GM12878 (cell line): ENCODE data around the gene CLIC3. TPM values are rescaled to one million over a fixed set of nuclear protein-coding genes. Genes with fewer than 3 reads are reported as not detected.
A peak's percentile ranks its signal among the peaks of the same experiment; 100 is the strongest.

Experiments
- ATAC-seq: fragments of 200-7000 bp; cut with Tn5 transposase; 3 replicates; pipeline ENCODE4 v1.9.1; 2020; ENCODE audit warnings: mild to moderate bottlenecking, moderate library complexity
- BruUV-seq: library from RNA; stranded (reverse); fragments of 400-500 nt; replicated peaks from 2 replicates; lab custom pipeline; 2021; lab: Mats Ljungman, UMichigan
- CTCF ChIA-PET: fragments of 300-600 bp; sonication (Branson Sonifier 250); formaldehyde crosslinking; extraction: SDS; loops from one replicate; lab custom pipeline; 2021; ENCODE audit warnings: inconsistent platforms; lab: Yijun Ruan, JAX
- POLR2A ChIA-PET: fragments of 350-600 bp; formaldehyde crosslinking; extraction: SDS; loops from one replicate; lab custom pipeline; 2021; ENCODE audit warnings: inconsistent platforms; lab: Charles Lee
- RAD21 ChIA-PET: fragments of 300-600 bp; sonication (Branson Sonifier 250); formaldehyde crosslinking; loops from one replicate; lab custom pipeline; 2023; ENCODE audit warnings: antibody characterized with exemption; ENCODE audit not compliant: unreplicated experiment; lab: Charles Lee
- SMC1A ChIA-PET: fragments of 300-600 bp; sonication (Branson Sonifier 250); formaldehyde crosslinking; loops from one replicate; lab custom pipeline; 2023; ENCODE audit not compliant: unreplicated experiment, uncharacterized antibody; lab: Charles Lee
- DNase-seq: peaks from one replicate; pipeline ENCODE4 v3.0.0-alpha.2; 2011; ENCODE audit warnings: low read depth, low spot score
- FAIRE-seq: peaks from 3 replicates; lab custom pipeline; 2011; peaks lifted over from hg19 to GRCh38; lab: Jason Lieb, UNC
- H2AFZ ChIP-seq: 2 replicates; pipeline ENCODE4 v1.6.0; 2011; ENCODE audit warnings: low read depth, low read length, control low read depth; ENCODE audit not compliant: control insufficient read depth
- H3K27ac ChIP-seq: 2 replicates; pipeline ENCODE4 v1.5.1; 2011; ENCODE audit warnings: control low read depth; ENCODE audit not compliant: control insufficient read depth, insufficient read depth
- H3K27me3 ChIP-seq, 2 experiments: replicated peaks in 1 of 2; 2 replicates each; pipeline versions ENCODE4 v1.6.0 to v1.6.1; 2011; ENCODE audit warnings: low read length in 1 of 2; ENCODE audit not compliant: control insufficient read depth in 2 of 2, insufficient read depth in 2 of 2
- H3K36me3 ChIP-seq, 2 experiments: 2 replicates each; pipeline ENCODE4 v1.5.1; 2011; ENCODE audit warnings: low read length in 1 of 2; ENCODE audit not compliant: control insufficient read depth in 2 of 2, insufficient read depth in 2 of 2
- H3K4me1 ChIP-seq: 2 replicates; pipeline ENCODE4 v1.6.1; 2011; ENCODE audit warnings: mild to moderate bottlenecking, low read length, moderate library complexity, mixed read lengths; ENCODE audit not compliant: control insufficient read depth, insufficient read depth
- H3K4me2 ChIP-seq: 2 replicates; pipeline ENCODE4 v1.6.0; 2011; ENCODE audit warnings: control low read depth; ENCODE audit not compliant: control insufficient read depth, insufficient read depth
- H3K4me3 ChIP-seq: fragments of 200-600 bp; sonication (generic); 2 replicates; pipeline ENCODE4 v1.5.1; 2016
- H3K79me2 ChIP-seq: 2 replicates; pipeline ENCODE4 v1.6.0; 2011; ENCODE audit warnings: low read length; ENCODE audit not compliant: control insufficient read depth, insufficient read depth
- H3K9ac ChIP-seq: 2 replicates; pipeline ENCODE4 v1.8.0; 2011; ENCODE audit warnings: low read length, control low read depth, mixed read lengths; ENCODE audit not compliant: control insufficient read depth, insufficient read depth
- H3K9me3 ChIP-seq: replicated peaks from 3 replicates; pipeline ENCODE4 v1.5.1; 2011; ENCODE audit warnings: mild to moderate bottlenecking, low read length; ENCODE audit not compliant: control insufficient read depth, insufficient read depth
- H4K20me1 ChIP-seq: 2 replicates; pipeline ENCODE4 v1.6.0; 2011; ENCODE audit not compliant: control insufficient read depth, insufficient read depth
- BHLHE40 ChIP-seq, 2 experiments: fragments of 450-650 bp in 1 of 2; IDR thresholded peaks; 2 replicates each; pipeline ENCODE4 v1.6.1; 2011 to 2017; ENCODE audit warnings: low read depth in 2 of 2, borderline replicate concordance in 1 of 2, improper control_type of control experiment in 1 of 2, low read length in 1 of 2, mild to moderate bottlenecking in 1 of 2
- EED ChIP-seq: sonication (generic); IDR thresholded peaks from 2 replicates; pipeline ENCODE4 v1.6.1; 2016; ENCODE audit warnings: antibody characterized with exemption, low read depth
- FOS ChIP-seq: IDR thresholded peaks from 3 replicates; pipeline ENCODE4 v1.6.1; 2011; ENCODE audit warnings: borderline replicate concordance; ENCODE audit not compliant: insufficient read length; ENCODE audit errors: extremely low read depth
- IKZF1 ChIP-seq: fragments of 450-650 bp; conservative IDR thresholded peaks from 2 replicates; pipeline ENCODE4 v1.6.1; 2017; ENCODE audit warnings: antibody characterized with exemption, mild to moderate bottlenecking
- JUNB ChIP-seq: IDR thresholded peaks from 2 replicates; pipeline ENCODE4 v1.6.1; 2016; ENCODE audit warnings: antibody characterized with exemption, mild to moderate bottlenecking
- KDM1A ChIP-seq: fragments of 200-600 bp; sonication (generic); IDR thresholded peaks from 2 replicates; pipeline ENCODE4 v1.6.1; 2016; ENCODE audit warnings: borderline replicate concordance
- MAX ChIP-seq: IDR thresholded peaks from 2 replicates; pipeline ENCODE4 v1.6.1; 2012; ENCODE audit warnings: low read depth, low read length, improper control_type of control experiment
- MLLT1 ChIP-seq: fragments of 450-650 bp; IDR thresholded peaks from 2 replicates; pipeline ENCODE4 v1.6.1; 2016; ENCODE audit warnings: mild to moderate bottlenecking
- NFYB ChIP-seq: IDR thresholded peaks from 2 replicates; pipeline ENCODE4 v1.6.1; 2011; ENCODE audit warnings: low read depth, mild to moderate bottlenecking, low read length, improper control_type of control experiment, moderate library complexity; ENCODE audit not compliant: insufficient read depth
- NR2F1 ChIP-seq: fragments of 450-650 bp; conservative IDR thresholded peaks from 2 replicates; pipeline ENCODE4 v1.6.1; 2017; ENCODE audit warnings: mild to moderate bottlenecking
- RB1 ChIP-seq: fragments of 450-650 bp; formaldehyde crosslinking; IDR thresholded peaks from 2 replicates; pipeline ENCODE4 v1.6.1; 2017; ENCODE audit warnings: mild to moderate bottlenecking, borderline replicate concordance
- RFX5 ChIP-seq: IDR thresholded peaks from 2 replicates; pipeline ENCODE4 v1.6.1; 2011; ENCODE audit warnings: low read depth, low read length, improper control_type of control experiment
- SIN3A ChIP-seq: IDR thresholded peaks from 2 replicates; pipeline ENCODE4 v1.6.1; 2012; ENCODE audit warnings: low read depth, low read length, improper control_type of control experiment
- TCF12 ChIP-seq: IDR thresholded peaks from 2 replicates; pipeline ENCODE4 v1.6.1; 2011; ENCODE audit warnings: low read depth, mild to moderate bottlenecking, low read length
- WRNIP1 ChIP-seq: IDR thresholded peaks from 2 replicates; pipeline ENCODE4 v1.6.1; 2011; ENCODE audit warnings: low read depth, low read length, improper control_type of control experiment, borderline replicate concordance
- YBX1 ChIP-seq: fragments of 450-650 bp; IDR thresholded peaks from 2 replicates; pipeline ENCODE4 v1.6.1; 2016; ENCODE audit warnings: antibody characterized with exemption
- YY1 ChIP-seq: IDR thresholded peaks from 2 replicates; pipeline ENCODE4 v1.6.1; 2011; ENCODE audit warnings: low read depth, mild to moderate bottlenecking, low read length
- ZNF687 ChIP-seq: fragments of 450-650 bp; IDR thresholded peaks from 2 replicates; pipeline ENCODE4 v1.6.1; 2017; ENCODE audit warnings: mild to moderate bottlenecking, moderate library complexity
- WGBS: methylation state at CpG from one replicate; pipeline ENCODE4 v1.1.6; 2016; ENCODE audit warnings: low lambda C conversion rate; ENCODE audit not compliant: insufficient replicate concordance, insufficient coverage; ENCODE audit errors: missing lambda C conversion rate; 5-methylcytosine and 5-hydroxymethylcytosine counted together
- in situ Hi-C: fragments of 300-500 bp; cut with MboI; formaldehyde crosslinking; loops from 9 replicates; pipeline ENCODE4 v1.14.3; 2018; ENCODE audit warnings: mixed read lengths
- intact Hi-C: fragments of 100-400 bp; cut with micrococcal nuclease; formaldehyde crosslinking; loops from one replicate; pipeline ENCODE4 v1.14.2; 2022; ENCODE audit not compliant: unreplicated experiment
- polyA plus RNA-seq, 11 experiments: library from polyadenylated mRNA; depleted of rRNA in 4 of 11; unstranded in 6 of 11; stranded (reverse) in 5 of 11; fragments of >200 nt; fragmentation: Nextera tagmentation in 4 of 11; fragmentation: Illumina TruSeq in 1 of 11; extraction: Ambion mirVana in 4 of 11; extraction: Trizol in 1 of 11; gene quantifications; 1 replicate in 1 of 11; 2 replicates in 10 of 11; pipeline versions ENCODE4 v1.2.1 to v1.2.3, GENCODE V29; 2011 to 2016; ENCODE audit warnings: inconsistent platforms in 2 of 11, missing spikeins in 2 of 11, low read depth in 1 of 11
- total RNA-seq, 4 experiments: library from RNA; depleted of rRNA in 3 of 4; stranded (reverse); fragments of >200 nt in 3 of 4; fragmentation: Illumina TruSeq in 1 of 4; extraction: Trizol in 1 of 4; gene quantifications; 2 replicates each; pipeline versions ENCODE4 v1.2.1 to v1.2.3, GENCODE V29; 2013 to 2021

Gene CLIC3
- total and polyA plus RNA-seq, 10 of the 15 experiments (the other 5 are each of a cell fraction or from before 2014, with no cell fraction given) = 0.31 TPM; not detected in 9

DNA sequence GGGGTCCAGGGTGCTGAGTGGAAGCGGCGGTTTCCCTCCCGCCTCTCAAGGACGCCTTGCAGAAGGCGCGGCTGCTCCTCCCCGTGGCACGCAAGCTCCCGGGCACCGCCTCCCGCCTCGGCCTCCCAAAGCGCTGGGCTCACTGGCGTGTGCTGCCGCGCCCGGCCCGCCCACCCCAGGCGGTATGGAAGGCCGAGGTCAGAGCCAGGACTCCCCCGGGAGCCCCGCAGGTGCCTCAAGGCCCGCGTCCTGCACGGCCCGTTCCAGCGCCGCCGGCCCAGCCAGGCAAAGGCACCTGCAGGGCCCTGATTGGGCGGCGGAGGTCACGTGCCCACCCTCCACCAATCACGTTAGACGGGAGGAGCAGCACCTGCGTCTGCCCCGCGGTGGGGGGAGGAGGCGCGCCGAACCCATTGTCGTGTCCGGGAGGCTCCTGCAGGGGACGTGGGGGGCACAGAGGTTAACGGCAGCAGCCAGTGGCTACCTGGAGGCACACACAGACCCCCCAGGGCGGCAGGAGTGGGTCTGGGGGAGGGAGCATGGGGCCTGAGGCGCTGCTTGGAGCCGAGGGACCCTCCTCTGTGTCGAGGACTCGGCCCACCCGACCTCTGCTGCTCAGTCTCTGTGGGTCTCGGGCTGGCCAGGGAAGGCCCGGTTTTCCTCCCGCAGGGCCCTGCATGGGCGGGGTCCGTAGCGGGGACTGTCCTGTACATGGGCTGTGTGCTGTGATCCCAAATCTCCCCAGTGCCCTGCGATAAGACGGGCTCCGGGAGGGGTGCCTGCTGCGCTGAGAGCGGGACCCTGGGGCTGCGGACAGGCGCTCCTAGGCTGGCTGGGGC lies 46.3 kb downstream of the CLIC3 start:
- Histone ChIP-seq H3K27ac (peak overlapping the region; percentile 53), H3K9me3 (no peaks in the 10 kb centered on the region), H3K27me3 (no peaks in the 10 kb centered on the region), H4K20me1 (no peaks in the 10 kb centered on the region), H3K4me1 (peaks cover 7% of the 10 kb centered on the region), H3K4me2 (peak overlapping the region; percentile 98), H3K9ac (peak overlapping the region; percentile 78), H3K36me3 (no peaks in the 10 kb centered on the region), H3K4me3 (peak overlapping the region; percentile 77), H2AFZ (peak overlapping the region; percentile 97), H3K79me2 (no peaks in the 10 kb centered on the region)
- SMC1A ChIA-PET = interaction anchor here (1.0 to 1.5 kb wide), 3 partner anchors 79 to 85 kb away, joined by 4 to 8 read pairs (median 7); no protein-coding TSS in a partner anchor
- FAIRE-seq = peak; percentile 97
- BruUV-seq = TSS peak; percentile 80
- POLR2A ChIA-PET = interaction anchor here (1.0 to 3.0 kb wide), 3 partner anchors 43 to 273 kb away, joined by 3 to 19 read pairs (median 3); partner anchors contain the start of gene PAXX
- 9% methylated on average over 53 of the region's 63 CpGs for WGBS
- in situ Hi-C loops (loop anchor here (5.0 kb wide), 1 partner anchor 87 kb away; no protein-coding TSS in a partner anchor), intact Hi-C loops (loop anchor here (10.0 kb wide), 1 partner anchor 155 kb away; the partner anchor contains the start of genes CCDC183 and TMEM141)
- RAD21 ChIA-PET = interaction anchor here (0.8 to 1.0 kb wide), 2 partner anchors 50 to 85 kb away, joined by 3 to 9 read pairs; no protein-coding TSS in a partner anchor
- CTCF ChIA-PET = interaction anchor here (1.0 to 3.5 kb wide), 3 partner anchors 80 to 109 kb away, joined by 3 to 163 read pairs (median 65); partner anchors contain the start of genes ABCA2 and FUT7
- DNase-seq = peak; percentile 73
- peak; percentile 98 for ATAC-seq
- TF ChIP-seq SIN3A (0 out of 2 replicates have a peak, but pooled peaks have one; percentile 10), ZNF687 (peak; percentile 55), WRNIP1 (no peak), MAX (peak; percentile 99), IKZF1 (peak; percentile 42; the same call in 1 of the 2 replicates), RFX5 (no peak), EED (no peak), TCF12 (peak; percentile 53; the same call in 1 of the 2 replicates), FOS (peak; percentile 68), NFYB (peak; percentile 98), YY1 (no peak), YBX1 (no peak), JUNB (no peak), NR2F1 (peak; percentile 82), RB1 (0 out of 2 replicates have a peak, but pooled peaks have one; percentile 25), BHLHE40 (IDR thresholded peaks at IDR 0.05; ENCODE audit: borderline replicate concordance in 1 of 2, low read depth in 2 of 2, low read length in 1 of 2) (peak; percentile 74 to 98), KDM1A (no peak), MLLT1 (peak; percentile 50)
